ENCODE data around the gene PRKCH. TPM values are rescaled to one million over a fixed set of nuclear protein-coding genes. Genes with fewer than 3 reads are reported as not detected.

The PRKCH gene
- total RNA-seq, 1 donor from 2014 or later = 373 TPM

DNA sequence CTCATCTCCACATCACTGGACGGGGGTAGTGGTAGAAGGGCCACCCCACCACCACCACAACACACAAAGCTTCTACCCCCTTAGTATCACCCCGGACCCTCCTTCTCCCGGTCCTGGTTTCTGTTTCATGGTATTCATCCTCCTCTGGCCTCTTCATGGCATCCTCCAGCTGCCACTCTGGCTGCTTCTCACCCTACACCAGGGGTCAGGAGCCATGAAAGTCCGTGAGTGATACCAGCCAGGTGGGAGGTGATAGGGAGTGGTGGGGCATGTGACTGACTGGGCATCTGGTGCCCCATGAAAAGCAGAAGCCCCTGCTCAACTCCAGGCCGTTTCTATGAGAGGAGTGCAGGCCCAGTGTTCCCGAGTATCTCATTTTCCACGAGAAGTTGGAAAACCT, 222.6 kb downstream of the PRKCH start:
- DNase-seq (ENCODE audit: low read depth in 2 of 2) = no peak

DNA sequence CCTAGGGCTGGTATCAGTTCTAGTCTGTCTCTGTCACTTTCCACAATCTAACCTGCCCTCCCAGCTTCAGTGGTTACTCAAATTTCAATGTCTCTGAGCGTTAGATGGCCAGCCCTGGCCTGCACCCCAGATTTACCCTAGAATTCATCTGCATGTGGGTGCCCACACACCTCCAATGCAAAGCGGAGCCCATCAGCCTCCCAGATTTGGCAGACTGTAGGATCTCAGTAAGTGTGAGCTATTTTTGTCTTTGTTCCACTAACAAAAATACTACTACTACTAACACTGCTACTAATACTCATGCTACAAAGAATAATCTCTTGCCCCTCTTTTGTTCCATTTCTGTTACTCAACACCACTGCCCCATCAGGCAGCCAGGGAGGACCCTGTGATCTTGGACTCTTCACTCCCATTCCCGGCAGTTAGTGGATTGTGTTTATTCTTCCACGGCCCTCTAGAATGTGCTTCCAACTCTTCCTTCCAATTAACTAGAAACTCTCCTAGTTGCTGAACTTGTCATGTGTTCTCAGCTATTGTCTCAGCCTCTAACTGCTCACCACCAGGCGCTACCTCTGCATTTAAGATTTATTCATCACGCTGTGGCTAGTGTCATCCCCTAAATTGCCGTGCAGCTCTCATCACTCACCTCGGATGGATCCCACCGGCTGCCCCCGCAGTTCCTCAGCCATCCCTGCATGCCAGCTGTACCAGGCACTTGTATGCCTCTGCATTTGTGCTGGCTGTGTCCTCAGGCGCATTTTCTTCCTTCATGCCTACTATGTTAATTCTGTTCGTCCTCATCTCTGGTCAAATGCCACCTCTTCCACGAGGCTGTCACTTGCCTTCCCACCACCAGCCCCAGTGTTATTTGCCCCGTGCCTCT, 223.3 kb downstream of the PRKCH start:
- DNase-seq (ENCODE audit: low read depth in 2 of 2) = no peak

DNA sequence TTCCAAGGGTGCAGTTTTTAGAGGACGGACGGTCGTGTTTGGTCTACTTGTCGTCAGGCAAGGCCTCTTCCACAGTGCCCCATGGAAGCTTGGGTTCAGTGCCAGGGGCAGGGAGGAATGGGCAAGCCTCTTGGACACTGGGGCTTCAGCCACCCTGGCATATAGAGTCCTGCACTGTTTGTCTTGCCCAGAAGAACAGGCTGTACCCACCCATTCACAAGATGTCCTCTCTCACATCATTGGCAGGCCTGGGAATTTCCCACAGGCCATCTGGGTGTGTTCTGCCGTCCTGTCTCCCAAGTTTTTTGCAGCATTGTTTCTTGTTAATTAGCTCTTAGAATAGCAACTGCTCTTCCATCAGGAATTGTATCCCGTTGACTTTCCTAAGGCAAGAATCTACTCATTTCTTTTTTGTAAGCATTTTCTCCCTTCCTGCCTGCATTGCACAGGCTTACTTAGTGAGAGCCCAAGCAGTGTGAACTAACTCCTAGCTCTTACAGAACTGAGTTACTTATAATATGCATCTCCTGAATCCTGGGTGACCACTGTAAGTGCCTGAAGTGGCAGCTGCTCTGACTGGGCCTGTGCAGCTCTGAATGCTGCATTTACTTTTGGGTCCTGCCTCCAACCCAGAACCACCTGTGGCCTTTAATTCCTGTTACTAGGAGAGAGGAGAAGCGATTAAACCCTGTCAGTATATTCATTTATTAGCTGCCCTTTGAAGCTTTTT, 224.5 kb downstream of the PRKCH start:
- no peak for DNase-seq (ENCODE audit: low read depth in 2 of 2)

DNA sequence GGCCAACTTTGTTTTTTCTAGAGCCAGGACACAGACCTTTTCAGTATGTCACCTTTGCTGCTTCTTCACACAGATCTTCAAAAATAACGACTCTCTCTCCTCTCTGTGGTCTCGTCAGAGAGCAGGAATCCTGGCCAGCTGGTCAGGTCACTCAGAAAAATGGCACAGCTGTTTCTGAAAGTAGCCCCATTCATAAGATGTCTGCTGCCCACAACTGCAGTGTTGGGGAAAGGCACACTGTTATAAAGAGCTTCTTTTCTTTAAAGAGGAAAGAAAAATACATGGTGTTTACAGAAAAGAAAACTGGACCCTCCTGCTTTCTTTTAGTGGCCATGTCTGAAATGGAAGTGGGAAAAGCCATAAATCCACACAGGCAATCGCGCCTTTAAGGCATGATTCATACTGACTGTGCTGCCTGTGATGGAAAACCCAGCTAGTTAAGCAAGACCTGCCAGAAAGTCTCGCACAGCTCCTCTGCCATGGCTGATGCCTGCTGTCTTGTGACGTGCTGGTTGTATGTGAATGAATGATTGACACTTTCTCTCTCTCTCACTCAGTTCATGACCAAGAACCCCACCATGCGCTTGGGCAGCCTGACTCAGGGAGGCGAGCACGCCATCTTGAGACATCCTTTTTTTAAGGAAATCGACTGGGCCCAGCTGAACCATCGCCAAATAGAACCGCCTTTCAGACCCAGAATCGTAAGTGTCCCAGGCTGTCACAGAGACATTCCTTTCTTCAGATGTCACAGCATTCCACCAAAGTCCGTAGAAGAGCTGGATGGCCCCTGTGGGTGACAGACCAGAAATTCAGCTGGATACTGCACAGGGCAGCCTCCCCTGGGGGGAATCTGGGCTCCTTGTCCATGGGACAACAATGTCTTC, 226.0 kb downstream of the PRKCH start:
- DNase-seq (ENCODE audit: low read depth in 2 of 2) = no peak

DNA sequence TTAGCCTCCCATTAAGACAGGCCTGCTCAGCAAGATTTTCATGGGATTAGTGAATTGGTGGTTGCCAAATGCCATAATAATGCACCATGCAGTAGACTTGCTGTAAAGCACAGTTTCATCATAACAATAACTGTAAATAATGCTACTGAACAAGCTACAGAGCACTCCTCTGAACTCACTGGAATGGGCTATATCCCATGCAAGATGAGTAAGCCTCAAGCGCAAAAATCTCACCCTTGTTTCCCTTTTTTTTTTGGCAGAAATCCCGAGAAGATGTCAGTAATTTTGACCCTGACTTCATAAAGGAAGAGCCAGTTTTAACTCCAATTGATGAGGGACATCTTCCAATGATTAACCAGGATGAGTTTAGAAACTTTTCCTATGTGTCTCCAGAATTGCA, 228.0 kb downstream of the PRKCH start:
- peak in 1 of 2 donors; percentile 40 for DNase-seq (ENCODE audit: low read depth in 2 of 2)

DNA sequence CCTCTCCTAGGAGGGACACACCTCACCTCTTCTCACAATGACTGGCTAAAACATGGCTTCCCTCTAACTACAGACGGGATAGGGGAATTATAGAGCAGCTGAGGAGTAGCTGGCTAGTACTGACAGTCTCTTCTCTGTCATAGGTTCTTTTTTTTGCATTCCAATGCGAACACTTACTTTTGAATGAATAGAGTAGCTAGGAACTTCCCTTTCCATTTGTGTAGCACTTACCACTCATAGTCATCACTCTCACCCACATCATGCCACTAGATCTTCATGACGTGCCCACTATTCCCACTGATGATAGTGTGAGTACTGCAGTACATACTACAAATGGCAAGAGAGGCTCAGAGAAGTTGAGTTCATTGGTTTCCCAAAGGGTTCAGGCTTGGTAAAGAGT, 230.0 kb downstream of the PRKCH start:
- no peak for DNase-seq (ENCODE audit: low read depth in 2 of 2)

DNA sequence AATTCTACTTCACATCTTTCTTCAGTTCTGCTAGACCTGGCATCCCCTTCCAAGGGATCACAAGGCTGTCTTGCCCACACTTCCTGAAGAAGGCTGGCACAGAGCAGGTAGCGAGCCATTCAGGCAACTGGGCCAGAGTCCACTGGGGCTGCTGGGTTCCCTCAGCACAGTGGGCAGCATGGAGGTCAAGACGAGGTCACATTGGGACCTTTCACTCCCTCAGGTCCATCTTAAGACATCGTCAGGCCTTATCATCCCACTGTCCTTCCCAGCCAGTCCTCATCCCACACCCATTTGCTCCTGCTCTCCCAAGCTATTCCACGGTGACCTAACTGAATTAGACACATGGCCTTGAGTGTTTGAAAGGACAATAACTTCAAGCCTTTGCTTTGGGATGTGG, 230.9 kb downstream of the PRKCH start:
- no peak for DNase-seq (ENCODE audit: low read depth in 2 of 2)

DNA sequence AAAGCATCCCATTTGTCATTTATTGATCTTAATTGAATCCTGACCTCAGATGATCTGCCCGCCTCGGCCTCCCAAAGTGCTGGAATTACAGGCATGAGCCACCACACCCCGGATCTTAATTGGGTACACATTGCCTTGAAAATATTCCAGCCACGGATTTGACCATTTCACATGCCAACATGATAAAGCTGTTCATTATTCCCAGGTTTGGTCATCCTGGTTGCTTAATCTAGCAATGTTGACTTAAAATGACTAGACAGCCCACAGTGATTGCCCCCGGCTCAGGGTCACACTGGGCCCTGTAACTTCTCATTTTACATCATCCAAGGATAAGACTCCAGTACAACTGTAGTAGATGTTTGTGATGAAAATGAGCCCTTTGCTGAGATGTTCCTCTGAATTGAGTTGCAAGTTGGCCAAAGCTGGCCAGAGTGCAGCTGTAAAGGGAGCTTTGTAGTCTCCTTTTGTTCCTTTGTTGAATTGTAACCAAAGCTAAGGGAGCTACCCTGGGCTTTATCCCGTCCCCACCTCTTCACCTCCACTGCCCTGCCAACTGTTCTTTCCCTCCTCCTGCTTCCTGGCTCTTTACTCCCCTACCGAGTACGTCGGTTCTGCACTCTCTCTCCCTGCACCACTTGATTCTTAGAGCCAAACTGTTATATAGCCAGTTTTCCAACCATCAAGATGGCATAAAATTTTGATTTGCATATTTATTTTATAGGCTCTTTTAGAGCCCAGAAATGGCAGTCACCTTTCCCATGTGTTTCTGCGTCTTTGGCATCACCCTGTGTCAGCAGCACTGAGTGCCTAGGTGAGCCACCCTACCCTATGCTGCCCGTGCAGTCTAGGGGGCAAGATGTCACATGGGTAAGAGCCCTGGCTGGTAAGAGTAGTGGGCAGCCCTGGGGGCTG, 232.6 kb downstream of the PRKCH start:
- DNase-seq (ENCODE audit: low read depth in 2 of 2) = peak in 1 of 2 donors; percentile 36

DNA sequence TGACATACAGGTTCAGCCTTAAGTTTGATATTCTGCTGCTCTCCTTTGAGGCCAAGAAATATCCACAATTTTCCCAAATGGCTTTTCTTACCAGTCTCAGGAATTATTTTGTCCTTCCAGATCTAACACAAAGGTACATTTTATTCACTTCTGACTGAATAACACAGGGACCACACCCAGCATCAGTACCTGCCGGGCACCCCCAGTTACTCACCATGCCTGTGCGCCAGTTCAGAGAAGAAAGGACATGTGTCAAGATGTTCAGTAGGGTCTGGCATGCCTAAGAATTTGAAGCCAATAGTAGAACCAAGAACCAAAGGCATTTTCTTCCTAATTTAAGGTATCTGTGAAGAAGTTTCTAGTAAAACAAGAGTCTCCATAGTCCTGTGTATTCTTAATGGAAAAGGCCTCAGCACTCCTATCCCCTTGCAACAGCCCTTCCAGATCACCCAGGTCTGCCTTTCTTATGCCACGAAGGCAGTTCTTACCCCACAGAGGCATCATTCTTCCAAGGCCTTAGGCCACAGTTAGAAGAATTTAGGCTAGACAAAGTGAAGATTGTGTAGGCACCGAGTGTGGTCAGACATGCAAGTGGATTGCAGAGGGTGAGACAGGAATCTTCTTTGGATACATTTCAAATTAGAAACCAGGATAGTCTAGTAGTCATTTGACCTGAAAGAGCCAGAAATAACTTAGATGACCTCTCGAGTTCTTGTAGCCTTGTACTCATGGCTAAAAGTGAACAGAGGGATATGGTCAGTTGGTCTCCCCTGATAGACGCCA, 233.9 kb downstream of the PRKCH start:
- DNase-seq (ENCODE audit: low read depth in 2 of 2) = no peak

DNA sequence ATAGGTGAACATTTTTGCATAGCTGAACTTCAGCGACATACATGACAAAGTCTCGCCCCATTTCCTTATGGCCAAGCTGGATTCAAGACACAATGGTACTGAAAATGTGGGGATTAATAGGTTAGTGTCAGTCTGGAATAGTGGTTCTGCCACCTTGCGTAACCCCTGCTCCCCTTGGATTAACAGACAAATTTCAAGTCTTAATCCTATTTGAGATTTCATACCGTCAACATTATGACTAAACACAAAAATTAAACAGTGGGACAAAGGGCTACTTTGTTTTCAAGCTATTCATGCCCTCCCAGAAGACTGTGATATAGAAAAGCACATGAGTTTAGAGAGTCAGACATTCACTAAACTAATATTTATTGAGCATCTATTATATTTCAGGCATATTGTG, 235.1 kb downstream of the PRKCH start:
- DNase-seq (ENCODE audit: low read depth in 2 of 2) = no peak

DNA sequence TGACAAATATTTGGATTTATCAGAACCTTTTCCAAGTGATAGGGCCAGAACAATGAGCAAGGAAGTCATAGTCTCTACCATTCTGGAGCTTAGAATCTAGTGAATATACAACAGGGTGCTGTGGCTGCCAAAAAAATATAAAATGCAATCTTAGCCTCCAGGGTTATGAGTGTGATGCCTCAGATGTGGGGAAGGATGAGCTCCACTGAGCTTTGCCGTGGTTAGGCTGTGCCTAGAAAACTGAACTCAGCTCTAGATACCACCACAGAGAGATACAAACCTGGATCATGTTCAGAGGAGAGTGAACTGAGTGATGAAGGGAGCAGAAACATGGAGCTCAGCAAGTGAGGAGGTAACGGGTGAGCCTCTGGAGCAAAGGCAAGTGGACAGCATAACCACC, 235.9 kb downstream of the PRKCH start:
- no peak for DNase-seq (ENCODE audit: low read depth in 2 of 2)

DNA sequence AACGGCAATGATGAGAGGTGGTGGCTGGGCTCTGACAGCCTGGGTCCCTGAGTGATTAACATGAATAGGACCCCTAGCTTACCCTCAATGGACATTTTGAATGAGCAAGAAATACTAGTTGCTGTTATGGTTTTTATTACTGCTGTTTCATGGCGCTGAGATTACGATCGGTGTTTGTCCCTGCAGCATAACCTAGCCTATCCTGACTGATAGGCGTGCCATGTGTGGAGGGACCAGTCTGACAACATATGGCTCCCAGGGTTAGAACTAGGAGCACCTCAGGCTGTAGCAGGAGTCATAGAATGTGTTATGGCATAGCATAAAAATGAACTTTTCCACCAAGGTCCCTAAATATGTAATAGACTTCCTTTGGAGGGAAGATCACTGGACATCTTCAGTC, 236.5 kb downstream of the PRKCH start:
- DNase-seq (ENCODE audit: low read depth in 2 of 2) = no peak

DNA sequence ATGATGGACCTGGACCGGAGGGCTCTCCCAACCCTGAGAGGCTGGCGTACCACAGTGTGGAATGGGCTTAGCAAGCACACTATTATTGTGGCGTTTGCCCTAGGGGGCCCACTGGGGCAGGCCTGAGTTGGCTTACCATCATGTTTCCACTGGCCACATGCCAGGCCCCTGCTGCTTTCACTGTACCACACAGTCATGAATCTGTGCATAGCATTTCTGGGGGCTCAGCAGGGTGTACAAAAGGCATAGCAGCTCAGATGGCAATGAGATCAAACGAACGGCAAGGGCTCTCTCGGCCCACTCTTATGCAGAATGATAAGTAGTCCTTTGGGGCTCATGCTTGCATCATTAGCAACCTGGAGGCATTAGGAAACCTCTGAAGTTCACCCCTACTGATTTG, 236.9 kb downstream of the PRKCH start:
- peak in 1 of 2 donors; percentile 87 for DNase-seq (ENCODE audit: low read depth in 2 of 2)

DNA sequence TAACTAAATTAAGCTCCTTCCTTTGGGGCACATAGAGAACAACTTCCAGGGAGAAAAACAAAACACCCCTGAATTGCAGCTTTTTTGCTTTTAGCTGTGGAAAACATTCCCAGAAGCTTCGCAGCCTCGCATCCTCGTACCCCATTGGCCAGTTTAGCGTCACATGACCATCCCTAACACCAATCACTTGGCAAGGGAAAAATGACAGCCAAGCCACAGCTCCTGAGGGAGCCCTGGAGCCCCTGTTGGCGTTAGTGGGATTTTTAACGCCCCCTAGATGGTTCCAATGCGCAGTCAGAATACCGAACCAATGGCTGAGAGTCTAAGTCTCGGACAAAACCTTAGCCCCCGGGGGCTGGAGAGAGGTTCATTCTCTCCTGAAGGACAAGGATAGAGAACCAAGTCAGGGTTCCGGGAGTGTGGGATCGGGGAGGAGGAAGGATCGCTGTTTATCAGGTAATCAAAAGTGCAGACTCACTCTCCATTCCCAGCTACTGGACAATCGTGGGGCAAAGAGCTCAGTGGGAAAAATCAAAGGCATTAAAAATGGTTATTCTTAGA, 238.3 kb downstream of the PRKCH start:
- DNase-seq (ENCODE audit: low read depth in 2 of 2) = no peak

DNA sequence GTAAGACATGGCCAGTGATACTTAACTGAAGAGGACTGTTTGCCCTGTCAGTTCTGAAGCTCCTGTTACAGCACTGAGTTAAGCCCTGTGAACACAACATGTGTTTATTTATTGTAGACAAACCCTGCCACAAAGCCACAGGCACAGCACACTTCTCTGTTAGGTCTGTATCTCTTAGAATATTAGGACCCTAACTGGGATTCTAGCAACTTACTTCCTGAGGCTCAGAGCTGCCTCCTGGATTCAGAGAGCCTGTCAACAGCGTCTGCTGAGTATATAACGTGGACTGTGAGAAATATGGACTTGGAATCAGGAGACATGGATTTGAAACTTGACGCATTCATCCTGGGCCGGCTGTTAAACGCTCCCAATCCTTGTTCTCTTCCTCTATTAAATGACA, 238.9 kb downstream of the PRKCH start:
- no peak for DNase-seq (ENCODE audit: low read depth in 2 of 2)

DNA sequence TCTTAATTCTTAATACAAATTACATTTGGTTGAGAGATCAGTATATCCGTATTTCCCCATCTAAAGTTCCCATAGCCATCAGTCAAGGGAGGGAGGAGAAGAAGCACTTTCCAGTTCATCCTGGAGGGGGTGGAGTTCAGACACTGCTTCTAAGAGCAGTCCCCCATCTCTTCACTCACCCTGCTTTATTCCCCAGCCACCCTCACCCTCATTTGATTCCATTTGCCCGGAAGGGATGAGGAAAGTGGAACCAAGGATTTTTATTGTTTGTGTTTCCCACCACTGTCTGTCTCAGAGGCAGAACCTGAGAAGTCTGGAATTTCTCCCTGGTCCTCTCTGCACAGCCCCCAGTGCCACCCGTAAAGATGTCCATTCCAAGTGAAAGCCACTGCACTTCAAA, 239.7 kb downstream of the PRKCH start:
- DNase-seq (ENCODE audit: low read depth in 2 of 2) = peak; percentile 30 to 71

DNA sequence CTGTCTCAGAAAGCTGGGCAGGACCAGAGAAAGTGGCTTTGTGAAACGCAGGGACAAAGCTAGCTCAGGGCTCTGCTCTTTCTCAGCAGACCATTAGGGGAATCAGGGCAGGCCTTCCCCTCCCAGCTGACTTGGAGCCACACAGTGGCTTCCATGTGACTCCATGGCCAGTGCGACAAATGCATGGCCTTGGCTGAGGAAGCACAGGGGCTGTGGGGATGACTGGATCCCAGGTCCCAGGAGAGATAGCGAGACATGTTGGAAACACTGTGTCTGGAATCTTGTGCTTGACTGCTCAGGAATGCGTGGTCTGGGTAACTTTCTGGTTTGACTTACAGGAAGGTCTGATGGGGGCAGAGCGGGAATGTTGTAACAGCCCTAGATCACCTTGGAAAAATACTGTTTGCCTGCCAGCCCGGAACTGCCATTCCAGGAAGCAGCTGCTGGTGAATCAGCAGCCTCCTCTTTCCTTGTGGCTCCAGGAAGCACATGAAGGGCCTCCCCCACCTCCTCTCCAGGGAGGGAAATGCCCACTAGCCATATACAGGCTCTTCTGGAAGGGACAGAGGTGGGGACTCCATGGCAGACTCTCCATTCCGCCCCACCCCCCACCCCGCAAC, 240.4 kb downstream of the PRKCH start:
- DNase-seq (ENCODE audit: low read depth in 2 of 2) = peak; percentile 97 to 99

DNA sequence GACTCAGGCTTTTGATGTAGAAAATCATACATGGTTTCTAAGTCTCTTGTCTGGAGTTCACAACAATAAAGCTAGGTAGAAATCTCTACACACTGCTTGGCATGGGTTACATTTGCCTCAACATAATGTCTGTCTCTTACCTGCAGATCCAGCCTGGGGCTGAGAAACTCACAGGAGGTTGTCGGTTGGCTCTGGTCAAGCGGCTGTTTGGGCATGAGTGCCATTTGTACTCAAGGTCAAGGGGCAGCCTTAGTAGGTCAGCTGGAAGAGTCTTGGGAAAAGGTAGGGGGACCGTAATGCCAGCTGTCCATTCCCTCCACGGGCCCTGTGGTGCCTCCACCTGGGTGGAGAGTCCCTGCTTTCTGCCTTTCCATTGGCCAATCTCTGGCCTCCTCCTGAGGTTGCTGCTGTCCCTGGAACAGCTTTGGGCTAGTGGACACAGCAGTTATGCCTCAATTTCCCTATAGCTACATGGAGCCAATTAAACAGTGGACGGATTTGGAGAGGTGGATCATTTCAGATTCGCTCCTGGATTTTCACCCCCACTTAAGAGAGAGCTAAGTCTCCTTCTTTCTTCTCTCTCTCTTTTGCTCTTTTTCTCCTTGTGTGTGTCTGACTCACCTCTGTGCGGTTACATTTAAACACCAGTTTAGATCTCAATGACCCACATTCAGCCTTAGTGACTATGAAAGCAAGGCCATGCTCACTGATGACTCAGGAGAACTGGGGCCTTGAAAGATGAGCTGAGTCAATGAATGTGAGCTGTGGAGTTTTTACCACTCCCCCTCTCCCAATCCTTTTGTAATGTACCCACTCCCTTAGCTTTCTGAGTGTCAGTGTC, 241.2 kb downstream of the PRKCH start:
- DNase-seq (ENCODE audit: low read depth in 2 of 2) = peak; percentile 28 to 96

Measured in lung microvascular endothelial cell (primary cell).